GM12874 (cell line): ENCODE results near the gene ZNF496.

ENCODE experiments used
- CTCF ChIP-seq: IDR thresholded peaks from 2 replicates; pipeline ENCODE4 v1.5.1; 2011; ENCODE audit warnings: low read depth, mild to moderate bottlenecking, control low read depth, low read length, moderate library complexity; ENCODE audit not compliant: insufficient read depth

The ZNF496 gene

GRCh38 chr1:247360991-247361731 is 29.5 kb upstream of the ZNF496 start:
- TF ChIP-seq CTCF: no peak

- no peak for TF ChIP-seq CTCF
These were observed 28.6 kb upstream of the ZNF496 start for GRCh38 chr1:247360116-247360898.

GRCh38 chr1:247359559-247359958 is 27.9 kb upstream of the ZNF496 start:
- no peak for TF ChIP-seq CTCF

- no peak for TF ChIP-seq CTCF
These were observed 27.3 kb upstream of the ZNF496 start for GRCh38 chr1:247358920-247359319.

- TF ChIP-seq CTCF: no peak
These were observed 26.1 kb upstream of the ZNF496 start for GRCh38 chr1:247357781-247358211.

GRCh38 chr1:247357052-247357780 is 25.5 kb upstream of the ZNF496 start:
- TF ChIP-seq CTCF: no peak

GRCh38 chr1:247352175-247352574 is 20.5 kb upstream of the ZNF496 start:
- no peak for TF ChIP-seq CTCF
